EL (cell line): ENCODE data around the gene NCS1.

ENCODE experiments used
- DNase-seq: peaks from one replicate; pipeline ENCODE4 v3.0.0-alpha.2; 2016

NCS1 gene

GRCh38 chr9:130147910-130148309 lies 24.3 kb upstream of the NCS1 start:
- no peak for DNase-seq

GRCh38 chr9:130149031-130149430 lies 23.2 kb upstream of the NCS1 start:
- no peak for DNase-seq

GRCh38 chr9:130149654-130150286 lies 22.4 kb upstream of the NCS1 start:
- no peak for DNase-seq

- DNase-seq, result peak; percentile 70
These were observed 21.3 kb upstream of the NCS1 start for GRCh38 chr9:130150779-130151382.

GRCh38 chr9:130154816-130155215 lies 17.4 kb upstream of the NCS1 start:
- no peak for DNase-seq

GRCh38 chr9:130155647-130156046 lies 16.6 kb upstream of the NCS1 start:
- DNase-seq, result no peak

GRCh38 chr9:130156672-130157071 lies 15.5 kb upstream of the NCS1 start:
- DNase-seq, result no peak

- DNase-seq, result no peak
These were observed 15.1 kb upstream of the NCS1 start for GRCh38 chr9:130157079-130157478.

GRCh38 chr9:130158001-130158400 lies 14.2 kb upstream of the NCS1 start:
- DNase-seq, result no peak

- DNase-seq, result no peak
These were observed 13.1 kb upstream of the NCS1 start for GRCh38 chr9:130159057-130159456.

- no peak for DNase-seq
These were observed 12.1 kb upstream of the NCS1 start for GRCh38 chr9:130159915-130160670.

GRCh38 chr9:130160862-130161470 lies 11.2 kb upstream of the NCS1 start:
- DNase-seq, result no peak

GRCh38 chr9:130165579-130165978 lies 6.6 kb upstream of the NCS1 start:
- DNase-seq, result no peak

GRCh38 chr9:130166399-130166798 lies 5.8 kb upstream of the NCS1 start:
- DNase-seq, result no peak

- no peak for DNase-seq
These were observed 4.3 kb upstream of the NCS1 start for GRCh38 chr9:130167927-130168326.

- DNase-seq, result no peak
These were observed 717 bp upstream of the NCS1 start for GRCh38 chr9:130171226-130172148.

GRCh38 chr9:130172858-130173665 lies 858 bp downstream of the NCS1 start:
- peak; percentile 37 for DNase-seq

- DNase-seq, result peak; percentile 40
These were observed 1.4 kb downstream of the NCS1 start for GRCh38 chr9:130173666-130173983.

- no peak for DNase-seq
These were observed 1.8 kb downstream of the NCS1 start for GRCh38 chr9:130174025-130174424.

GRCh38 chr9:130174920-130175321 lies 2.7 kb downstream of the NCS1 start:
- no peak for DNase-seq

- DNase-seq, result no peak
These were observed 3.2 kb downstream of the NCS1 start for GRCh38 chr9:130175355-130175754.

GRCh38 chr9:130176760-130177159 lies 4.6 kb downstream of the NCS1 start:
- no peak for DNase-seq
